ENCODE data around the gene AGFG2.
A peak's percentile ranks its signal among the peaks of the same experiment; 100 is the strongest.

AGFG2 gene

GRCh38 chr7:100538654-100539435, at the start of gene AGFG2:
Gene AGFG2, plus strand, starts transcription at chr7:100539203. Its CDS starts 144 bp downstream, at chr7:100539347.
- no peak for TF ChIP-seq CTCF (IDR thresholded peaks at IDR 0.05; ENCODE audit: insufficient read depth, low read length, missing control alignments)
- H3K4me3 ChIP-seq (ENCODE audit: low read depth, low read length), result peak within 1 kb of the TSS; percentile 79
- ChIA-PET POLR2A (interaction anchor here (0.8 to 1.4 kb wide), 3 partner anchors 11 to 111 kb away, joined by 3 to 4 read pairs (median 4); partner anchors contain the start of gene ZCWPW1), CTCF (interaction anchor here (1.0 to 22.1 kb wide), 7 partner anchors 22 to 152 kb away, joined by 3 to 396 read pairs (median 4); partner anchors contain the start of gene NYAP1)
- peak; percentile 92 for DNase-seq (ENCODE audit: low read depth, low spot score)

GRCh38 chr7:100489824-100490223, 49.2 kb upstream of the AGFG2 start:
- CTCF ChIA-PET, result interaction anchor here (0.7 to 7.0 kb wide), 4 partner anchors 9 to 74 kb away, joined by 4 to 42 read pairs (median 4); partner anchors contain the start of genes NYAP1 and TSC22D4
- no peak for TF ChIP-seq CTCF (IDR thresholded peaks at IDR 0.05; ENCODE audit: insufficient read depth, low read length, missing control alignments)
- peak; percentile 51 for DNase-seq (ENCODE audit: low read depth, low spot score)
- POLR2A ChIA-PET, result interaction anchor here (1.1 kb wide), 1 partner anchor 50 kb away, joined by 4 read pairs; no protein-coding TSS in a partner anchor
- no peak overlapping the region for H3K4me3 ChIP-seq (ENCODE audit: low read depth, low read length)

GRCh38 chr7:100490483-100491191, 48.4 kb upstream of the AGFG2 start:
- no peak for DNase-seq (ENCODE audit: low read depth, low spot score)
- ChIA-PET POLR2A (interaction anchor here (1.1 kb wide), 1 partner anchor 49 kb away, joined by 4 read pairs; no protein-coding TSS in a partner anchor), CTCF (interaction anchor here (0.7 to 7.0 kb wide), 2 partner anchors 10 to 69 kb away, joined by 4 to 42 read pairs; partner anchors contain the start of genes NYAP1 and TSC22D4)
- TF ChIP-seq CTCF (IDR thresholded peaks at IDR 0.05; ENCODE audit: insufficient read depth, low read length, missing control alignments), result no peak
- no peak overlapping the region for H3K4me3 ChIP-seq (ENCODE audit: low read depth, low read length)

- ChIA-PET CTCF (interaction anchor here (1.3 to 7.0 kb wide), 2 partner anchors 11 to 69 kb away, joined by 5 to 42 read pairs; partner anchors contain the start of genes NYAP1 and TSC22D4), POLR2A (no interaction called here)
- no peak for DNase-seq (ENCODE audit: low read depth, low spot score)
- H3K4me3 ChIP-seq (ENCODE audit: low read depth, low read length), result no peak overlapping the region
- no peak for TF ChIP-seq CTCF (IDR thresholded peaks at IDR 0.05; ENCODE audit: insufficient read depth, low read length, missing control alignments)
These were observed 47.8 kb upstream of the AGFG2 start for GRCh38 chr7:100491192-100491578.

GRCh38 chr7:100492738-100493475, 46.1 kb upstream of the AGFG2 start:
- CTCF ChIA-PET, result interaction anchor here (1.7 to 7.0 kb wide), 4 partner anchors 12 to 67 kb away, joined by 3 to 42 read pairs (median 8); partner anchors contain the start of genes NYAP1 and TSC22D4
- DNase-seq (ENCODE audit: low read depth, low spot score), result no peak
- POLR2A ChIA-PET, result no interaction called here
- H3K4me3 ChIP-seq (ENCODE audit: low read depth, low read length), result no peak overlapping the region
- TF ChIP-seq CTCF (IDR thresholded peaks at IDR 0.05; ENCODE audit: insufficient read depth, low read length, missing control alignments), result no peak
